CD4-positive, alpha-beta T cell treated with Interleukin-4 for 1 hour (primary cell): Measurements from ENCODE around the gene BIRC3.

Source experiments
- DNase-seq, 2 donors: peaks; one replicate each; pipeline ENCODE4 v3.0.0-alpha.2; 2020 to 2022

Gene BIRC3

GRCh38 chr11:102317099-102317767 lies at the start of gene BIRC3:
TSS of gene BIRC3 (plus strand) at chr11:102317484. CDS start at chr11:102324510, 7,026 bp downstream.
- peak; percentile 98 for DNase-seq

GRCh38 chr11:102267609-102268008 lies 49.7 kb upstream of the BIRC3 start:
- DNase-seq: no peak

GRCh38 chr11:102268083-102268984 lies 49.0 kb upstream of the BIRC3 start:
- DNase-seq: peak; percentile 88

- DNase-seq: no peak
Measured at GRCh38 chr11:102268985-102269470, 48.3 kb upstream of the BIRC3 start.

- no peak for DNase-seq
Measured at GRCh38 chr11:102269927-102270326, 47.4 kb upstream of the BIRC3 start.

- no peak for DNase-seq
Measured at GRCh38 chr11:102272047-102272824, 45.0 kb upstream of the BIRC3 start.

GRCh38 chr11:102274628-102275027 lies 42.7 kb upstream of the BIRC3 start:
- DNase-seq: no peak

- DNase-seq: no peak
Measured at GRCh38 chr11:102276362-102276761, 40.9 kb upstream of the BIRC3 start.

GRCh38 chr11:102276783-102277182 lies 40.5 kb upstream of the BIRC3 start:
- DNase-seq: no peak

GRCh38 chr11:102279641-102280170 lies 37.6 kb upstream of the BIRC3 start:
- no peak for DNase-seq

- no peak for DNase-seq
Measured at GRCh38 chr11:102280245-102280833, 36.9 kb upstream of the BIRC3 start.

- no peak for DNase-seq
Measured at GRCh38 chr11:102283116-102283485, 34.2 kb upstream of the BIRC3 start.

- DNase-seq: no peak
Measured at GRCh38 chr11:102284008-102284407, 33.3 kb upstream of the BIRC3 start.

- DNase-seq: no peak
Measured at GRCh38 chr11:102286292-102286691, 31.0 kb upstream of the BIRC3 start.

GRCh38 chr11:102287964-102288724 lies 29.1 kb upstream of the BIRC3 start:
- DNase-seq: peak; percentile 51 to 80

- DNase-seq: no peak
Measured at GRCh38 chr11:102288725-102289083, 28.6 kb upstream of the BIRC3 start.

GRCh38 chr11:102289592-102289991 lies 27.7 kb upstream of the BIRC3 start:
- no peak for DNase-seq

GRCh38 chr11:102291831-102292230 lies 25.5 kb upstream of the BIRC3 start:
- DNase-seq: no peak

GRCh38 chr11:102292933-102293332 lies 24.4 kb upstream of the BIRC3 start:
- DNase-seq: no peak

GRCh38 chr11:102293873-102294601 lies 23.2 kb upstream of the BIRC3 start:
- DNase-seq: peak; percentile 44 to 84

GRCh38 chr11:102295045-102295444 lies 22.2 kb upstream of the BIRC3 start:
- no peak for DNase-seq
